GM12878 (cell line): Measurements from ENCODE around the gene PPP2R5C.

ENCODE experiments used
- EP300 ChIP-seq, 2 experiments: fragments of 150-350 bp in 1 of 2; IDR thresholded peaks; 2 replicates each; pipeline ENCODE4 v1.6.1; 2011 to 2012; ENCODE audit warnings: low read depth in 2 of 2, low read length in 2 of 2, borderline replicate concordance in 1 of 2, improper control_type of control experiment in 1 of 2, inconsistent platforms in 1 of 2; ENCODE audit not compliant: control insufficient read depth in 1 of 2
- ZNF24 ChIP-seq: fragments of 450-650 bp; IDR thresholded peaks from 2 replicates; pipeline ENCODE4 v1.6.1; 2017; ENCODE audit warnings: antibody characterized with exemption, mild to moderate bottlenecking

DNA sequence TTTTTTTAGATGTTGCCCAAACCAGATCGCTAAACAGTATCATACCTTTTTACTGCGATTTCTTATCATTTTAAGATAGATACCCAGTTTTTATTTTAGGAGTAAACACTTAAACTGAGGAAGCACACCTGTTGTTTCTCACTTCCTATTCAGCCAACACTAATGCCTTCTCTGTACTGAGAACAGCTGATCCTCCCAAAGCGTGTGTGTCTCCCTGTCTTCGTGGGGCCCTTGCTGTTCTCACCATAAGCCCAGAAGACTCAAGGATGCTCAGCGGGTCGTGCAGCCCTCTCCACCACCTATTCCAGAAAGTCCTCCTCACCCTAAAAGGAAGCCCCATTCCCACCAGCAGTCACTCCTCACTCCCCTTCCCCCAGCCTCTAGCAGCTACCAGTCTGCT lies 14.8 kb downstream of the PPP2R5C start:
- no peak for TF ChIP-seq EP300 (IDR thresholded peaks at IDR 0.05; ENCODE audit: borderline replicate concordance in 1 of 2, control insufficient read depth in 1 of 2, low read depth in 2 of 2, low read length in 2 of 2)
- TF ChIP-seq ZNF24, result no peak
